Caco-2 (cell line): ENCODE results near the gene MYBBP1A. TPM values are rescaled to one million over a fixed set of nuclear protein-coding genes. Genes with fewer than 3 reads are reported as not detected.

ENCODE experiments used
- BruUV-seq: library from RNA; stranded (reverse); fragments of 400-500 nt; replicated peaks from 2 replicates; lab custom pipeline; 2021; lab: Mats Ljungman, UMichigan
- CTCF ChIA-PET: fragments of 300-600 bp; sonication (Branson Sonifier 250); formaldehyde crosslinking; loops from one replicate; lab custom pipeline; 2022; ENCODE audit warnings: antibody characterized with exemption; lab: Charles Lee
- POLR2A ChIA-PET: fragments of 300-600 bp; sonication (Branson Sonifier 250); formaldehyde crosslinking; loops from one replicate; lab custom pipeline; 2022; ENCODE audit warnings: antibody characterized with exemption; lab: Charles Lee
- DNase-seq, 2 experiments: peaks; one replicate each; pipeline versions ENCODE4 v3.0.0 to v3.0.0-alpha.2; 2020 to 2022
- H3K27me3 ChIP-seq: replicated peaks from 2 replicates; pipeline ENCODE4 v1.6.0; 2011; ENCODE audit warnings: low read length; ENCODE audit not compliant: control insufficient read depth, insufficient read depth
- H3K36me3 ChIP-seq: 2 replicates; pipeline ENCODE4 v1.5.1; 2011; ENCODE audit warnings: low read length; ENCODE audit not compliant: control insufficient read depth, insufficient read depth
- H3K4me1 ChIP-seq: fragments of 250-450 bp; sonication (Bioruptor Pico); 2 replicates; pipeline ENCODE4 v1.5.1; 2020; ENCODE audit warnings: mild to moderate bottlenecking
- H3K4me3 ChIP-seq: 2 replicates; pipeline ENCODE4 v1.5.1; 2011; ENCODE audit warnings: low read depth, mild to moderate bottlenecking, control low read depth, low read length
- H3K9me3 ChIP-seq: fragments of 250-450 bp; sonication (Bioruptor Pico); 2 replicates; pipeline ENCODE4 v1.5.1; 2020; ENCODE audit warnings: mild to moderate bottlenecking, moderate library complexity
- H3K27ac Mint-ChIP-seq: one replicate; pipeline ENCODE4 v1.8.0; 2022; ENCODE audit warnings: mixed read lengths; ENCODE audit not compliant: unreplicated experiment
- H3K27me3 Mint-ChIP-seq: one replicate; pipeline ENCODE4 v1.8.0; 2022; ENCODE audit warnings: mixed read lengths; ENCODE audit not compliant: insufficient read depth, unreplicated experiment
- H3K36me3 Mint-ChIP-seq: one replicate; pipeline ENCODE4 v1.8.0; 2022; ENCODE audit warnings: mild to moderate bottlenecking, mixed read lengths; ENCODE audit not compliant: insufficient read depth, unreplicated experiment
- H3K4me1 Mint-ChIP-seq: one replicate; pipeline ENCODE4 v1.8.0; 2022; ENCODE audit warnings: low read depth, mixed read lengths; ENCODE audit not compliant: unreplicated experiment
- H3K4me3 Mint-ChIP-seq: one replicate; pipeline ENCODE4 v1.8.0; 2022; ENCODE audit warnings: mild to moderate bottlenecking, moderate library complexity, mixed read lengths; ENCODE audit not compliant: unreplicated experiment
- H3K9me3 Mint-ChIP-seq: one replicate; pipeline ENCODE4 v1.8.0; 2022; ENCODE audit warnings: mixed read lengths; ENCODE audit not compliant: unreplicated experiment
- CTCF ChIP-seq, 2 experiments: fragments of 200-600 bp in 1 of 2; IDR thresholded peaks; 1 replicate in 1 of 2; 2 replicates in 1 of 2; pipeline versions ENCODE4 v1.5.1 to v1.8.0; 2011 to 2022; ENCODE audit warnings: antibody characterized with exemption in 1 of 2, control low read depth in 1 of 2, inconsistent platforms in 1 of 2, low read depth in 1 of 2, low read length in 1 of 2, mild to moderate bottlenecking in 1 of 2, moderate library complexity in 1 of 2; ENCODE audit not compliant: insufficient read depth in 1 of 2, severe bottlenecking in 1 of 2, unreplicated experiment in 1 of 2
- intact Hi-C: fragments of 100-400 bp; cut with micrococcal nuclease; formaldehyde crosslinking; loops from one replicate; pipeline ENCODE4 v1.10.0; 2022; ENCODE audit not compliant: unreplicated experiment
- total RNA-seq: library from RNA; stranded (reverse); gene quantifications from 2 replicates; pipeline ENCODE4 v1.2.3, GENCODE V29; 2022

Gene MYBBP1A
- total RNA-seq, 1 experiment from 2014 or later = 44.5 TPM

- H3K36me3 ChIP-seq = no peaks in the 10 kb centered on the region
- H3K9me3 ChIP-seq = no peaks in the 10 kb centered on the region
- no TSS peak for BruUV-seq
- H3K4me1 ChIP-seq = peaks cover 29% of the 10 kb centered on the region
- peaks cover 15% of the 10 kb centered on the region for H3K4me1 Mint-ChIP-seq
- H3K27ac Mint-ChIP-seq = peak overlapping the region; percentile 93
- DNase-seq = no peak
- peaks cover 10% of the 10 kb centered on the region for H3K36me3 Mint-ChIP-seq
- ChIA-PET POLR2A (no interaction called here), CTCF (no interaction called here)
- H3K27me3 ChIP-seq = no peaks in the 10 kb centered on the region
- no peak for TF ChIP-seq CTCF (IDR thresholded peaks at IDR 0.05; ENCODE audit: insufficient read depth in 1 of 2, low read depth in 1 of 2, low read length in 1 of 2, severe bottlenecking in 1 of 2, unreplicated experiment in 1 of 2)
- no peak overlapping the region for H3K4me3 ChIP-seq
- peak overlapping the region; percentile 57 for H3K4me3 Mint-ChIP-seq
- H3K9me3 Mint-ChIP-seq = no peaks in the 10 kb centered on the region
- intact Hi-C loops = loop anchor here (10.0 kb wide), 1 partner anchor 60 kb away; no protein-coding TSS in a partner anchor
- no peaks in the 10 kb centered on the region for H3K27me3 Mint-ChIP-seq
These were observed 40.4 kb downstream of the MYBBP1A start for GRCh38 chr17:4514779-4515178.

GRCh38 chr17:4514206-4514605 lies 41.0 kb downstream of the MYBBP1A start:
- Histone ChIP-seq H3K4me1 (peaks cover 29% of the 10 kb centered on the region), H3K36me3 (no peaks in the 10 kb centered on the region), H3K4me3 (no peak overlapping the region), H3K9me3 (no peaks in the 10 kb centered on the region), H3K27me3 (no peaks in the 10 kb centered on the region)
- H3K36me3 Mint-ChIP-seq = peaks cover 10% of the 10 kb centered on the region
- H3K27ac Mint-ChIP-seq = peak overlapping the region; percentile 93
- intact Hi-C loops = loop anchor here (10.0 kb wide), 1 partner anchor 59 kb away; no protein-coding TSS in a partner anchor
- ChIA-PET CTCF (interaction anchor here (1.1 kb wide), 1 partner anchor 32 kb away, joined by 4 read pairs; no protein-coding TSS in a partner anchor), POLR2A (interaction anchor here (0.6 kb wide), 1 partner anchor 371 kb away, joined by 3 read pairs; the partner anchor contains the start of gene CYB5D2)
- peaks cover 15% of the 10 kb centered on the region for H3K4me1 Mint-ChIP-seq
- no TSS peak for BruUV-seq
- no peak for TF ChIP-seq CTCF (IDR thresholded peaks at IDR 0.05; ENCODE audit: insufficient read depth in 1 of 2, low read depth in 1 of 2, low read length in 1 of 2, severe bottlenecking in 1 of 2, unreplicated experiment in 1 of 2)
- H3K9me3 Mint-ChIP-seq = no peaks in the 10 kb centered on the region
- H3K27me3 Mint-ChIP-seq = no peaks in the 10 kb centered on the region
- peak overlapping the region; percentile 57 for H3K4me3 Mint-ChIP-seq
- peak; percentile 80 to 84 for DNase-seq

DNA sequence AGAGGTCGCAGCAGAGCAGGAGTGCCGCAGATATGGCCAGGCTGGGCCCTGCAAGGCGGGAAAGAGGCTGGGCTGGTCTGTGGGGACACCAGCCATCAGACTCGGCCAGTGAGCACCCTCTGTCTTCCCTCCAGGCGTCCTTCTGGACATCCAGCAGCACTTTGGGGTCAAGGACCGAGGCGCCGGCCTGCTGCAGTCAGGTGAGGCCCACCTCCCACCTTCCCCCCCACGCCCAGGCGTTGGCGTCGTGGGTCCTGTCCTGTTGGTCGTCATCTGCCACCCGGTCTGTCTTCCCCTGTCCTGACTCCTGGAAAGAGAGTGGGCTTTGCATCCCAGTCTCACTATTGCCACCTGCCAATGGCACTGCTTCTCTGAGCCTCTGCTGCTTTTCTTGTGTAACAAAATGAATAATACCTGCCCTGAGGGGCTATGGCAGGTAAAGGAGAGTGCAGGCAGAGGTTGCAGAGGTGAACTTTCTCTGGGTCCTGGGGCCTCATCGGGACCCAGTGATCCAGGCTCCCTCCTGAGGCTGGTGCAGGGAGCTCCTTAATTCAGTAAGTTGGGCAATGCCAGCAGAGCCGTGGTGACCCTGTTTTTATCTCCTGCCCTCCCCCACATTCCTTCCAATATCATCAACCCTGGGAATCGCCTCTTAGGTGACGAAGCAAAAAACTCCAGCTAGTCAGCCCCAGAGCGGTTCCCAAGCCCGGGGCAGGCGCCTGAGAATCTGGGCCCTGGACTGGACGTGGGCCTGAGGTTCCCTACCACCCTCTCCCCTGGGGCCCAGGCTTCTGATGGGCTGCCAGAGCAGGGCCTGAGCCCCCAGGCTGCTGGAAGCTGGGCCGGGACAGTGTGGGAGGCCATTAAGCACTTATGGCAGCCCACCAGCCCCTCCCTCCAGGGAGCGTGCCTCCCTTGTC lies 41.8 kb downstream of the MYBBP1A start:
- Histone ChIP-seq H3K36me3 (no peaks in the 10 kb centered on the region), H3K4me3 (no peak overlapping the region), H3K4me1 (peaks cover 29% of the 10 kb centered on the region), H3K27me3 (no peaks in the 10 kb centered on the region), H3K9me3 (no peaks in the 10 kb centered on the region)
- DNase-seq = peak in 1 of 2 experiments; percentile 16
- BruUV-seq = no TSS peak
- intact Hi-C loops = loop anchor here (10.0 kb wide), 1 partner anchor 59 kb away; no protein-coding TSS in a partner anchor
- no peak for TF ChIP-seq CTCF (IDR thresholded peaks at IDR 0.05; ENCODE audit: insufficient read depth in 1 of 2, low read depth in 1 of 2, low read length in 1 of 2, severe bottlenecking in 1 of 2, unreplicated experiment in 1 of 2)
- peaks cover 15% of the 10 kb centered on the region for H3K4me1 Mint-ChIP-seq
- no peaks in the 10 kb centered on the region for H3K9me3 Mint-ChIP-seq
- peaks cover 8% of the 10 kb centered on the region for H3K36me3 Mint-ChIP-seq
- H3K27ac Mint-ChIP-seq = peak overlapping the region; percentile 93
- H3K27me3 Mint-ChIP-seq = no peaks in the 10 kb centered on the region
- ChIA-PET POLR2A (interaction anchor here (0.6 kb wide), 1 partner anchor 370 kb away, joined by 3 read pairs; the partner anchor contains the start of gene CYB5D2), CTCF (interaction anchor here (1.1 to 1.3 kb wide), 2 partner anchors 31 to 92 kb away, joined by 4 to 5 read pairs; no protein-coding TSS in a partner anchor)
- H3K4me3 Mint-ChIP-seq = no peak overlapping the region
